ENCODE measurements around the gene STK32A. TPM values are rescaled to one million over a fixed set of nuclear protein-coding genes. Genes with fewer than 3 reads are reported as not detected.

STK32A gene
- total RNA-seq, 2 donors from 2014 or later = 6.6 to 9.1 TPM

DNA sequence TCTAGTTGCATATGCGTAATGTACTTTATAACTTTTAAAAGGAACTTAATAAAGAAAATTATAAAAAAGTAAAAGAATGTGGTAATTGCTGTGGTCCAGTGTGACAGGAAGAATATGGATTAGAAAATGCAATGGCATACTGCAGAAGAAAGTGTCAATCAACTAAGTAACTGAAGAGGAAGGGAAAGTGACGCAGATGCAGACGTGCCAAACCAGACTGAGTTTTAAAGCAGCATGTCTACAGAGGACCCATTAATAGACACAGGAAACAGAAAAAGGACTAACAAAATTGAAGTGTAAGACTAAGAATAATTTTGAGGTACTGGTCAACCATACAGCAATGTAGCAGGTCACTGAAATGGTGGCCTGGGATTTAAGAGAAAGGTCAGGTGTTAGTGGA is 201.8 kb downstream of the STK32A start:
- WGBS, 2 donors = 66 to 89% methylated on average over 3 of the region's 3 CpGs
- DNase-seq (no peak), ATAC-seq (no peak)
- no peak overlapping the region for H3K27ac ChIP-seq
- H3K27me3 ChIP-seq = no peaks in the 10 kb centered on the region
- no peaks in the 10 kb centered on the region for H3K9me3 ChIP-seq
- H3K4me3 ChIP-seq = no peak overlapping the region
- H3K4me1 ChIP-seq = no peaks in the 10 kb centered on the region
- TF ChIP-seq, protein P1, sequence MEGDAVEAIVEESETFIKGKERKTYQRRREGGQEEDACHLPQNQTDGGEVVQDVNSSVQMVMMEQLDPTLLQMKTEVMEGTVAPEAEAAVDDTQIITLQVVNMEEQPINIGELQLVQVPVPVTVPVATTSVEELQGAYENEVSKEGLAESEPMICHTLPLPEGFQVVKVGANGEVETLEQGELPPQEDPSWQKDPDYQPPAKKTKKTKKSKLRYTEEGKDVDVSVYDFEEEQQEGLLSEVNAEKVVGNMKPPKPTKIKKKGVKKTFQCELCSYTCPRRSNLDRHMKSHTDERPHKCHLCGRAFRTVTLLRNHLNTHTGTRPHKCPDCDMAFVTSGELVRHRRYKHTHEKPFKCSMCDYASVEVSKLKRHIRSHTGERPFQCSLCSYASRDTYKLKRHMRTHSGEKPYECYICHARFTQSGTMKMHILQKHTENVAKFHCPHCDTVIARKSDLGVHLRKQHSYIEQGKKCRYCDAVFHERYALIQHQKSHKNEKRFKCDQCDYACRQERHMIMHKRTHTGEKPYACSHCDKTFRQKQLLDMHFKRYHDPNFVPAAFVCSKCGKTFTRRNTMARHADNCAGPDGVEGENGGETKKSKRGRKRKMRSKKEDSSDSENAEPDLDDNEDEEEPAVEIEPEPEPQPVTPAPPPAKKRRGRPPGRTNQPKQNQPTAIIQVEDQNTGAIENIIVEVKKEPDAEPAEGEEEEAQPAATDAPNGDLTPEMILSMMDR (IDR thresholded peaks at IDR 0.05) = no peak
- no peak for TF ChIP-seq POLR2A (IDR thresholded peaks at IDR 0.05)
- no peaks in the 10 kb centered on the region for H3K36me3 ChIP-seq (replicated peaks in 1 of 2; ENCODE audit: insufficient read depth in 1 of 2, low read depth in 2 of 2)
- intact Hi-C loops (cut with DNase I) = no loop called here

DNA sequence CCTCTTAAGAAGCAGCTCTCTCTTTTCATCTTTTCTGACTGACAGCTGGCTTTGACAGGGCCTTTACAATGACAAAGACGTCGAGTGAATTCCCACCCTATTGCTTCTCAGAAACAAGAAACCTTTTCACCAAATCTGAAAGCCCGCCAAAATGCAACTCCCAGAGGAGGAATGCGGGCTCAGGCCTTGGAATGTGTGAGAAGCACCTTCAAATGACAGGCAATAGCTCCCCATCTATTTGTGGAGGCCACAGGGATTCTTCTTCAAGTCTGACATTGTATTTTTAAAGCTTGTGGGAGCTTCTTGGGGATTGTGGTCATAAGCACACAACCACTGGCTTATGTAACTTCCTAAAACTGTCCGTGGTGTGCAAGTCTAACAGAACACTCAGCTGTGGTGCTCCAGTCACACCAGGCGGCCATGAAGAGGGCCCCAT is 202.4 kb downstream of the STK32A start:
- H3K27ac ChIP-seq = no peak overlapping the region
- ATAC-seq (no peak), DNase-seq (peak in 1 of 4 donors; percentile 13)
- no peaks in the 10 kb centered on the region for H3K27me3 ChIP-seq
- WGBS, 2 donors = 62 to 69% methylated on average over 6 of the region's 6 CpGs
- TF ChIP-seq POLR2A (IDR thresholded peaks at IDR 0.05) = no peak
- TF ChIP-seq, protein P1 (IDR thresholded peaks at IDR 0.05) = no peak
- no peaks in the 10 kb centered on the region for H3K9me3 ChIP-seq
- intact Hi-C loops (cut with DNase I) = no loop called here
- no peaks in the 10 kb centered on the region for H3K36me3 ChIP-seq (replicated peaks in 1 of 2; ENCODE audit: insufficient read depth in 1 of 2, low read depth in 2 of 2)
- no peak overlapping the region for H3K4me3 ChIP-seq
- H3K4me1 ChIP-seq = no peaks in the 10 kb centered on the region

Small RNA genes within 50 kb of the gene (small RNA-seq; reads per million reads assigned to genes)
- not detected for gene AC011373.1
